ENCODE results near the gene TBC1D28.
"Not testable (repeated sequence)": the region's sequence is repeated elsewhere in the genome, so short reads cannot be mapped to it uniquely, and the experiment has no call there.

DNA sequence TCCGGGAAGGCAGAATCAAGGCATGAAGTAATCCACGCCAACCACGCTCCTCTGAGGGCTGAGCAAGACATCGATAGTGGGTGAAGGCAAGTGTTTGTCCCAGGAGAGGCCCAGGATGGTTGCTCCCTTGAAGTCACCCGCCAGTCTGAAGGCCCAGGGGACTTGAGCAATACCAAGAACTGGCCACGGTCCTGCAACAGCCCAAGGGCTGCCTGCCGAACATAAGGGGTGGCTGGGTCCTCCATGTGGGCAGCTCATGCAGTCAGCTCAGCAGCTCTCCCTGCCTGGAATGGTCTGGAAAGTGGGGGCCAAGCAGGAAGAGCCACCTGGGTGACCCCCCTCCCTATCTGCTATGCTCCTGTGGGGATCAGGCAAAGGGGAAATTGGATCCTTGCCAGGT, 8.4 kb downstream of the TBC1D28 start:
- TF ChIP-seq POLR2A, POLR2AphosphoS5 (IDR thresholded peaks at IDR 0.05): not testable (repeated sequence)
- TF ChIP-seq, protein P1, sequence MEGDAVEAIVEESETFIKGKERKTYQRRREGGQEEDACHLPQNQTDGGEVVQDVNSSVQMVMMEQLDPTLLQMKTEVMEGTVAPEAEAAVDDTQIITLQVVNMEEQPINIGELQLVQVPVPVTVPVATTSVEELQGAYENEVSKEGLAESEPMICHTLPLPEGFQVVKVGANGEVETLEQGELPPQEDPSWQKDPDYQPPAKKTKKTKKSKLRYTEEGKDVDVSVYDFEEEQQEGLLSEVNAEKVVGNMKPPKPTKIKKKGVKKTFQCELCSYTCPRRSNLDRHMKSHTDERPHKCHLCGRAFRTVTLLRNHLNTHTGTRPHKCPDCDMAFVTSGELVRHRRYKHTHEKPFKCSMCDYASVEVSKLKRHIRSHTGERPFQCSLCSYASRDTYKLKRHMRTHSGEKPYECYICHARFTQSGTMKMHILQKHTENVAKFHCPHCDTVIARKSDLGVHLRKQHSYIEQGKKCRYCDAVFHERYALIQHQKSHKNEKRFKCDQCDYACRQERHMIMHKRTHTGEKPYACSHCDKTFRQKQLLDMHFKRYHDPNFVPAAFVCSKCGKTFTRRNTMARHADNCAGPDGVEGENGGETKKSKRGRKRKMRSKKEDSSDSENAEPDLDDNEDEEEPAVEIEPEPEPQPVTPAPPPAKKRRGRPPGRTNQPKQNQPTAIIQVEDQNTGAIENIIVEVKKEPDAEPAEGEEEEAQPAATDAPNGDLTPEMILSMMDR (IDR thresholded peaks at IDR 0.05), result not testable (repeated sequence)

Data from prostate gland (tissue), 2 donors.